NCI-H82 treated with DMSO at 0.1 percent for 48 hours (cell line): ENCODE measurements around the gene CDV3.
"Not testable (repeated sequence)": the region's sequence is repeated elsewhere in the genome, so short reads cannot be mapped to it uniquely, and the experiment has no call there.

ENCODE experiments used
- DNase-seq: peaks from one replicate; lab custom pipeline; 2025; ENCODE audit not compliant: unreplicated experiment; lab: John Stamatoyannopoulos, UW

The CDV3 gene, protein sequence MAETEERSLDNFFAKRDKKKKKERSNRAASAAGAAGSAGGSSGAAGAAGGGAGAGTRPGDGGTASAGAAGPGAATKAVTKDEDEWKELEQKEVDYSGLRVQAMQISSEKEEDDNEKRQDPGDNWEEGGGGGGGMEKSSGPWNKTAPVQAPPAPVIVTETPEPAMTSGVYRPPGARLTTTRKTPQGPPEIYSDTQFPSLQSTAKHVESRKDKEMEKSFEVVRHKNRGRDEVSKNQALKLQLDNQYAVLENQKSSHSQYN

DNA sequence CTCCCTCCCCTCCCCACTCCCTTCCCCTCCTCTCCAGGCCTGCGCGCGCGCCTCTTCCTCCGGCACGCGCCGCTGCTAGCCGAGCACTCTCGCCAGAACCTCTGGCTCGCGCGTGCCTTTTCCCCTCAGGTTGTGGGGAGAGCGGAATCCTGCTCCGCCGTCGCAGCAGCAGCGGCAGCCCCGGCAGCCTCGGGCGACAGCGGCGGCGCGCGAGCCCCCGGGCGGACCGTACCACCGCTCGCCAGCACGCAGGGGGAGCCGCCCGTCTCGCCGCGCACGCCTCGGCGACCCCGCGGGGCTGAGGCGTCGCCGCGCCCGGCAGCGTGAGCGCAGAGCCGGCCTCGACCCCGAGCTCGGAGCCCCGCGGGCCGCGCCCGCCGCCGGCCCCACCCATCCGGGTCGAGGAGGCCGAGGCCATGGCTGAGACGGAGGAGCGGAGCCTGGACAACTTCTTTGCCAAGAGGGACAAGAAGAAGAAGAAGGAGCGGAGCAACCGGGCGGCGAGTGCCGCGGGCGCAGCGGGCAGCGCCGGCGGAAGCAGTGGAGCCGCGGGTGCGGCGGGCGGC is at the start of gene CDV3:
Gene CDV3 (plus strand): TSS at position 58 of the 566 bp plus-strand sequence. CDS start 359 bp downstream, at position 417.
- DNase-seq: no peak

DNA sequence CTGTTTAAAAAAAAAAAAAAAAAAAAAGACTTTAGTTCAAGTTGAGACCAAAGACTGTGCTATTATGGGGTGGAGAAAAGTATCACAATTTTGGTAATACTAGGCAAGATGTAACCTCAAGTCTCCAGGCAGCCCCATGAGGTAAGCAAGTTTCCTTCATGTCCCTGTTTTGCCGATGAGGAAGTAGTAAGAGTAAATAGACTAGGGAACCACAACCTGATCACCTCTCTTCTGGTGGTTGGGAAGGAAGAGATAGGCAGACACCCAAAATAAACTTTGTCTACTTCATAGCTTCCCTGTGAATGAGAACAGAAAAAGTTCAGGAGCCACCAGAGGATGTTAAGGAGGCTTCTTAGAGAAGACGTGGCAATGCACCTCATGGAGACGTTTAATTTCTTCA is 49.7 kb upstream of the CDV3 start:
- DNase-seq: not testable (repeated sequence)

DNA sequence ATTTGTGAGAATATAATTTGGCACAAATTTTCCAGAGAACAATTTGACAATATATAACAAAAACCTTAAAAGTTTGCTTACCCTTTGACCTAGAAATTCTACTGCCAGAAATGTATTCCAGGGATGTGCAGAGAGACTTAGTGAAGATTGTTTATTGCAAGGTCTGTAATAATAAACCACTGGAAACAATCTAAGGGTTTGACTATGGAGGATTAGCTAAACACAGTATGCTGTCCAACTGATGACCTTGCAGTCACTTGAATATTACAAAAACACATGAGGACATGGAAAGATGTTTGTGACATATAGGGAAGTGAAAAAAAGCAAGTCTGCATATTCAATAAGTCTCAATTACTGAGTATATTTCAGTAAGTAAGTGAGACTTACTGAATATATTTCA is 48.1 kb upstream of the CDV3 start:
- DNase-seq: no peak

DNA sequence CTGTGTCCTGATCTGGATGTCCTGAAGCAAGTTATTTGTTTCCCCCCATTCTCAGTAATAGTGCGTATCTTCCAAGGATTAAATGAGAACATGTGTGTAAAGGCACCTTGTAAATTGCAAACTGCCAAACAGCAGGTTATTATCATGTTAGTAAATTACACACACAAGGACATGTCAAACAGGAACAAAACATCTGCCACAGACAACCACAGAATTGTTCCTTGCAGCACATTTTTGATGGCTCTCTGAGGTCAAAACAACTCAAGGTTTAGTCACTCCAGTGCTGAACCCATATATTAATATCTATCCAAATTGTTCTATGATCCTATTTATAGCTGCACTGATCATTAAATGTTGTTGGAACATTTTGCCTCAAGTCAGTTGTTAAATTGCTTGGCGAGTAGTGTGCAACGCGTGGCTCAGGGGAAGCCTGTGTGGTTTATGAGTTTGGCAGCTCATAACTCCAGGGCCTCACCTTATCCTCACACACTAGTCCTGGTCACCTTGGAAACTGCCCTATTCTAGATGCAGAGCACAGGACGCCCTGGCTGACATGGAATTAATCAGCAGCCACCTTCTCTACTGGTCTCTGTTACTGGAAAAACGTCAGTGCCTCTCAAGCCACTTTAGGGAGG is 46.3 kb upstream of the CDV3 start:
- DNase-seq: no peak

DNA sequence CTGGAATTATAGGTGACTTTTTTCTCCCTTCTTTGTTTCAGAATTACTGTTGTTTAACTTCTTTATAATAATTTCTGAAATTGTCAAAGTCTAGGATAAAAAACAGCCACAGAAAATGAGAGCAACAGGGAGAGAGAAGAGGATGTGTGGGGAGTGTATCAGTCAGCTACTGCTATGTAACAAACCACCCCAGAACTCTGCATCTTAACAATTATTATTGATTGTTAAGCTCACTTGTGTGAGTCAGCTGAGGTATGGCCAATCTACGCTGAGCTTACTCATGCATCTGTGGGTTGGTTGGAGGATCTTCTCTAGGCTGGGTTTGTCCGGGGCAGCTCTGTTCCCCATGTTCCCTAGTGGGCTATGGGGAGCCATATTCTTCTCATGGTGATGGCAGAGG is 43.7 kb upstream of the CDV3 start:
- no peak for DNase-seq

DNA sequence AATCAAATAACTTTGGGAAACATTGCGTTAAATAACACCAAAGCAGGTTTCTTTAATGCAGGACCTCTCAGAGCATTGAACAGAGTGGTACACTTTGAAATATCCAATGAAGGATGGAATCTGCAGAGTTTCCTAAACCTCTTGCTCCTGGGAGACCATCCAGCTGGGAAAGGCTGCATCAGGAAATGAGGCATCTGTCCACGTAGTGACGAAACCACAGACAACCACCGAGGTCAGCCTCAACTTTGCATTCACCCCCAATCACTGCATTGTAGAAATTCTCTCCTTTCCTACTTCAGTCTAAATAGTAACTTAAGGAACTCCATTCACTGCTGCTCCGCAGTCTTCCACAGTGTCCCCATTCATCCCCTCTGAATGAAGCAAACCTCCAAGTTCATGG is 41.5 kb upstream of the CDV3 start:
- DNase-seq: no peak

DNA sequence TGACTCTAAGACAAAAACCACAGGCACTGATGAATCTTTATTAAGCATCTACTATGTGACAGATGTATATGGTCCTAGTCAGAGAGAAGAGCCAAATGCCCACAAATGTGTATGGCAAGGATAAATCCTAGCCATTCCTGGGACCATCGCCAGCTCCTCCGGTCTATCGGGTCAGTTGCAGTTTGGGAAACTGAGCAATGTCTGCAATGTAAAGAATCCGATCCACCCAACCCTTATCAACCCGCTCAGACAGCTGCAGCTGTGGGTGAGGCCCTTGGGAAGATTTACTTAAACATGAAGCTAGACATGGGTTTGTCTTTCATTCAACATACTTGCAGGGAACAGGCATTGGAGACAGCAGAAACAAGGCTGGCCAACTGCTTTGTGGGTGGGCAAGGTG is 40.5 kb upstream of the CDV3 start:
- no peak for DNase-seq

DNA sequence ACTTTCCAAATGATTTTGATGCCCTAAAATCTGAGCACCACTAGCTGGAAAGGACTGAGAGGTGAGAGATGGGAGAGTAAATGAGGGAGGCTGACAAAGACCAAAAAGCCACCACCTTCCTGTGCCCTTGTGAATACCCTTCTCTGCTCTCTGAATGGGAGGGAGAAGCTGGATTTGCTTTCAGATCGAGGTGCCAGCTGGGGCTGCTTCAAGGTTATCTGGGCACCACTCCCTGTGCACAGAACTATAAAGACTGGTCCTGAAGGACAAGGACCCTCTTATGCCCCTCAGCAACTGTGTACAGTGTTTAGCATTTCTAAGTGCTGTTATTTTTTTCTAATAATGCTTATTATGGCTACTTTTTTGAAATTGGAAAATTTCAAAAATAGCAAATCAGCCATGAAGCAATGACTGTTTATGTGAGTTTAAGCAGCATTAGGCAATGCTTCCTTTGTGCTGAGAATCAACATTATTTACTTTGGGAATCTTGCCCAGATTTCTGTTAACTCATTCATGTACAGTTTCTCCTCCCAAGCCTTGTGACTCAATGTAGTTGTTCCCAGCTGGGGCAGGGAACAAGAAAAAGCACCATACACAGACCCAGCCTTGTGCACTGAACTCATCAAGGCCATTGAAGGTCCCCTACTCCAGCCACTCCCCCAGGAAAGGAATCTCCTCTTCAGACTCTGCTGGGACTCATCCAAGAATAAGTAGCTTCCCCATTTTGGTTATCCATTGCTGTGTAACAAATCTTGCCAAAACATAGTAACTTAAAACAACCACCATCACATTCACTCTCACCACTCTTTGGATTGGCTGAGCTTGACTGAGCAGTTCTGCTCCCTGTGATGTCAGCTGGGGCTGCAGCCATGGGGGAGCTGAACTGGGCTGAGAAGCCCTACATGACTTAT is 37.3 kb upstream of the CDV3 start:
- DNase-seq: no peak

DNA sequence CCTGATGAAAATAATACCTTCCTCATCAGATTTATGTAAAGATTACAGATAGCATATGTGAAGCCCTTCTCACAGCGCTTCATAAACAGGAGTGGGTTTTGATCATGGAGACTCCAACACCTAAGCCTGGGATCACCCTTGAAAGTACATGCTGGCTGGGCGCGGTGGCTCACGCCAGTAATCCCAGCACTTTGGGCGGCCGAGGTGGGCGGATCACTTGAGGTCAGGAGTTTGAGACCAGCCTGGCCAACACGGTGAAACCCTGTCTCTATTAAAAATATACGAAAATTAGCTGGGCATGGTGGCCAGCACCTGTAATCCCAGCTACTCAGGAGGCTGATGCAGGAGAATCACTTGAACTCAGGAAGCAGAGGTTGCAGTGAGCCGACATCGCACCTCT is 36.4 kb upstream of the CDV3 start:
- DNase-seq: not testable (repeated sequence)

DNA sequence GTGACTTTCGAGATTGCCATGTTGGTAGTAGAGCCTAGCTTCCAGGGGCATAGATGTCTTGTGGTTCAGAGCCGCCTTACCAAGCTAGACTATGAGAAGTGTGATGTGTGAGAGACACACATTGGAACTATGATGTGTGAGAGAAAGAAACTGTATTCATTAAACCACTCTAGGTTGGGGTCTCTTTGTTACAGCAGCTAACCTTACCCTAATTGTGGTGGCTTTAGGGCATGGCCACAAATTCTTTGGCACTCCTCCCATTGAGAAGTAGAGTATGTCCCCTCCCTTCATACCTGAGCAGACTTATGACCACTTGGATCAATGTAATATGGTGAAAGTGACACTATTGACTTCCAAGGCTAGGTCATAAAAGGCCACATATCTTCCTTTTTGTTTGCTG is 35.3 kb upstream of the CDV3 start:
- no peak for DNase-seq

DNA sequence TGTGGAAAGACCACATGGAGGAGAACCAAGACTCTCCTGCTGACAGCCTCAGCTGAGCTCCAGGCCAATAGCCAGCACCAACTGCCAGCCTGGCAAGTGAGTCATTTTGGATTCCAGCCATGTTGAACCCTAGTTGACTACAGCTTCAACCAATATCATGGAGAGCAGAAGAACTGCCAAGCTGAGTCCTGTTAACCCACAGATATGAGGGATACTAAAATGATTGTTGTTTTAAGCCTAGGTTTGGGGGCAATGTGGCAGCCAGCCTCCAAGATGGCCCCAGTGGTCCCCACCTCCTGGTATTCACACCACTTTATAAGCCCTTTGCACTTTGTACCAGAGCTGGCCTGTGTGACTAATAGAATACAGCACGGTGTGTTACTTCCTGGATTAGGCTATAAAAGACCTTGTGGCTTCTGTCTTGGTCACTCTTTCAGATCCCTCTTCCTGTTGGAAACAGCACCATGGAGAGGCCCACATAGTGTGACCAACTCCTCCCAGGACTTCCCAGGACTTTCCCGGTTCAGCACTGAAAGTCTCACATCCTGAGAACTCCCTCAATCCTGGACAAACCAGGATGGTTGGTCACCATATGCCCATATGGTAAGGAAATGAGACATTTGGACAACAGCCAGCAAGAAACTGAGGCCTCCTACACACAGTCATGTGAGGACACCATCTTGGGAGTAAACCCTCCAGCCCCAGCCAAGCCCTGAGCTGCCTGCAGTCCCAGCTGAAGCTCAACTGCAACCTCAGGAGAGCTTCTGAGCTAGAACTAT is 32.4 kb upstream of the CDV3 start:
- no peak for DNase-seq

DNA sequence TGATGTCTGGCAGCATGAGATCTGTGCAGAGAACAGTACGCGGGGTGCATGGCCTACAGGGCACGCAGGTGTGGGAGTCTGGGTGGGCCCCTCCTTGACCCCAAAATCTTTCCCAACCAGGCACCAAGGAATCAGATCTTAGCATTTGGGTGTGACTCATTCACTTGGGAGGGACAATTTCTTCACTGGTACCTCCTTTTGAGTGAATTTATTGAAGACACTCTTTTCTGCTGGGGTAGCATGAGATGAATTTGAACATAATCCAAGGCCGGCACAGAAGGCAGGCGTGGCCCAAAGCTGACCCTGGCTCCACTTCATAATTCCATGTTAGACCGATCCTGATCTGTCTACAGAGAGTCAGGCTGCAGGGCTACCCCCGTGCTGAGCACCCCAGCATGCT is 30.6 kb upstream of the CDV3 start:
- no peak for DNase-seq

DNA sequence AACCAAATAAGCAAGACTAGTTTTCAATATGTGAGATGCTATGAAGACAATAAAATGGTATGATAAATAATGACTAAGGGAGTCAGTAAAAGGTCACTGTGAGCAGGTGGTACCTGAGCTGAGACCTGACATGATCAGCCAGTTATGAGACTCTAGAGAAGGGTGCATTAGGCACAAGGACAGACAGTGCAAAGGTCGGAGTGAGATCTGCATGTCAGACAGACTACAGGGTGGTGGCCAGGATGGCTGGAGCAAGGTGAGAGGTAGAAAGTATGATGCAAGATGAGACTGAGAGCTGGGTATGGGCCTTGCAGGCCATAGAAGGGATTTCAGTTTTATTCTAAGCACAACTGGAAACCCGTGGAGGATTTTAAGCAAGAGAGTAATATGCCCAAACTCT is 28.5 kb upstream of the CDV3 start:
- DNase-seq: not testable (repeated sequence)

DNA sequence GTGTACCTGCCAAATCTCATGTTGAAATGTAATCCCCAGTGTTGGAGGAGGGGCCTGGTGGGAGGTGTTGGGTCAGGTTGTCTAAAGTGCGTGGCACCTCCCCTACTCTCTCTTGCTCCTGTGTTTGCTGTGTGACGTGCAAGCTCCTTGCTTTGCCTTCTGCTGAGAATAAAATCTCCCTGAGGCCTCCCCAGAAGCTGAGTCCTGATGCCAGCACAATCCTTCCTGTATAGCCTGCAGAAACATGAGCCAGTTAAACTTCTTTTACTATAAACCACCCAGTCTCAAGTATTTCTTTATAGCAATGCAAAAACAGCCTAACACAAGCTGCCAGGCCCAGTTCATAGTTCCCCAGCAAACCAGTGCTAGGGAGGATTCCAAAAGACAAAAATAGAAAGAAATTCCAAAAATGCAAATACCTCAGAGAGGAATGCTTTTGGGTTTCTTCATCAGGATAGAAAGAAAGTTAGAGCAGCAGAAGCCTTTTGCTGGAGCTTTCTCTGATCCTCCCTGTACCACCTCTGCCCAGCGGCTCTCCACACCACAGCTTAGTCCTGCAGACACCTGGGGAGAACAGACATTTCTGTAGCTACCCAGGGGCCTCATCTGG is 25.9 kb upstream of the CDV3 start:
- DNase-seq: no peak

DNA sequence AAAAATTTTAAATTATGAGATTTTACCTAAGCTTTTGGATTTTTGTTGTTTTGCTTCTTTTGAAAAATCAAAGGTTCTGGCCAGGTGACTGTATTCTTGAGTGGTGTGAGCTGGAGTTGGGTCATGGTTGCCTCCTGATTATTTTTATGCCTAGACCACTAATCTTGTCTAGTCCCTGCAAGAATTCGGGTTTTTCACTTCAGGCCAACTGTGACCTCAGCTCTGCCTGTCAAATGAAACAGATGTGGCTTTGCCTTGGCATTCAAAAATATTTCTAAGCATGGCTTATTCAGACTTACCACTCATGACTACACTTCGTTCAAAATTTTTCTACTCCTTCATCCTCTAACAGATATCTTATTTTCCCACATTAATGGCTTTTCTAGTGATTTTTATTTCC is 25.4 kb upstream of the CDV3 start:
- no peak for DNase-seq

DNA sequence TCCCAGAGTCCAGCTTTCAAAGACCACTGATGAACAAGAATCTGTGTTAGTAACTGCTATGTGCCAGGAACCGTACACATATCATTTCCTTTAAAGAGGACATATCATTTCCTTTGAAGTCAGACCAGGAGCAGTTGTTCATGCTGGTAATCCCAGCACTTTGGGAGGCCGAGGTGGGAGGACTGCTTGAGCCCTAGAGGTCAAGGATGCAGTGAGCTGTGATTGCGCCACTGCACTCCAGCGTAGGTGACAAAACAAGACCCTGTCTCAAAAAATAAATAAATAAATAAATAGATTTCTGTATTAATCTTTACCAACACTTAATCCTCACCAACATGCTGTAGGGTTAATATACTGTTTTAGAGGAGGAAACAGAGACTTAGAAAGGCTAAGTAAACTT is 23.9 kb upstream of the CDV3 start:
- DNase-seq: no peak

DNA sequence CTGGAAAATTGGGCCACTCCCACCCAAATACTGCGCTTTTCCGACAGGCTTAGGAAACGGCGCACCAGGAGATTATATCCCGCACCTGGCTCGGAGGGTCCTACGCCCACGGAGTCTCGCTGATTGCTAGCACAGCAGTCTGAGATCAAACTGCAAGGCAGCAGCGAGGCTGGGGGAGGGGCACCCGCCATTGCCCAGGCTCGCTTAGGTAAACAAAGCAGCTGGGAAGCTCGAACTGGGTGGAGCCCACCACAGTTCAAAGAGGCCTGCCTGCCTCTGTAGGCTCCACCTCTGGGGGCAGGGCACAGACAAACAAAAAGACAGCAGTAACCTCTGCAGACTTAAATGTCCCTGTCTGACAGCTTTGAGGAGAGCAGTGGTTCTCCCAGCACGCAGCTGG is 21.9 kb upstream of the CDV3 start:
- DNase-seq: not testable (repeated sequence)

DNA sequence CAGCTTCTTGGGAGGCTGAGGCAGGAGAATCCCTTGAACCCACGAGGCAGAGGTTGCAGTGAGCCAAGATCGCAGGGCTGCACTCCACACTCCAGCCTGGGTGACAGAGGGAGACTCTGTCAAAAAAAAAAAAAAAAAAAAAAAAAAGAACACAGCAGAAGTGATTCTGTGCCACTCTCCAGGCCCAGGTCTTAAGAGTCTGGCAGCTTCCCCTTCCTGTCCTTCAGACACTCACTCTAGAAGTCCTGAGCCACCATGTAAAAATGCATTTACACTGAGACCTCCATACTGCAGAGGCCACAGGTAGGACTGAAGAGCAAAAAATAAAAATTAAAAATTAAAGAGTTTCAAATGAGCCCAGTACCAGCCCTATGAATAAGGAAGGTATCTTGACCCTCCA is 11.8 kb upstream of the CDV3 start:
- DNase-seq: no peak

DNA sequence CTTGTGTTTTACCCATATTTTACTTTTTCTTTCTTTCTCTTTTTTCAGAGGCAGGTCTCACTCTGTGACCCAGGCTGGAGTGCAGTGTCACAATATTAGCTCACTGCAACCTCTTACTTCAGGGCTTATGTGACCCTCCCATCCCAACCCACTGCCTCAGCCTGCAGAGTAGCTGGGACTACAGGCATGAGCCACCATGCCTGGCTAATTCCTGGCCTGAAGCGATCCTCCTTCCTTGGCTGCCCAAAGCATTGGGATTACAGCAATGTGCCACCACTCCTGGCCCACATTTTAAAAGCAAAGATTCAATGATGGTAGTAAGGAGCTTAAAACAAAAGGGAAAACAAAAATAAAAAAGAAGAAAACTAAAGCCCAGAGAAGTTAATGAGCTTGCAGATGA is 11.1 kb upstream of the CDV3 start:
- DNase-seq: no peak

DNA sequence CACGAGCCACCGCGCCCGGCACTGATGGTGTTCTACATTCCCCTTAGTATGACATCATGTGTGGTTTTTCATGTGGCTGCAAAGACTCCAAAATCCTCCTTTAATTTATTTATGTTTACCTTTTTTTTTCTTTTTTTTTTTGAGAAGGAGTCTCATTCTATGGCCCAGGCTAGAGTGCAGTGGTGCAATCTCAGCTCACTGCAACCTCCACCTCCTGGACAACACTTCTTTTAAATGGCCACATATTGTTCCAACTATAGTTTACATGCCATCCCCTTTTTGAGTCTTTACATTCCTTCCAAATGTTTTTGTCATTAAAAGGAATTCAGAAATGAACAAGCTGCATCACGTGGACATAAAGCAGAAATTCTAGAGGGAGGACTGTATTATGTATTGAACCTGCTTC is 10.3 kb upstream of the CDV3 start:
- no peak for DNase-seq

DNA sequence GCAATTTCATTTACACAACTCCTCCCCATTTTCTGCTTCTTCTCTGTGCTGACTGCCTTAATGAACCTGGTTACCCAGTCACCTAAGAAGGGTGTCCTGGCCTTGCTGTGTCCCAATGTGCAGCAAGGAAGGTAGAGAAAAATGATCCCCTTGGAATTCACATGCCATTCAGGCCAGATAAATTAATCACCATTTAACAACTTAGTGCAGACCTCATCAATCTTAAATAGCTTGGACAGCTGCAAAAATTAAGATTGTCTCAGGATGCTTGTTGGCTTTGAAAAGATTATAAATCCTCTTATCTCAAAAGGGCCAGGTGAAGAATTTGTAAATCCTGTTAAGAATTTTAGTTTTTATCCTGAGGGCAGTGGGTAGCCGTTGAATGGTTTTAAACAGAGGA is 9.7 kb upstream of the CDV3 start:
- DNase-seq: no peak
